A549 treated with CpdA at 1 μM for 4 hours (cell line): ENCODE measurements around the gene CSF1R. TPM values are rescaled to one million over a fixed set of nuclear protein-coding genes. Genes with fewer than 3 reads are reported as not detected.

Source experiments
- total RNA-seq: library from RNA; stranded (reverse); fragments of 200-300 nt; extraction: Qiagen RNA extraction; gene quantifications from 5 replicates; pipeline ENCODE4 v1.2.3, GENCODE V29; 2022; ENCODE audit warnings: low read depth

CSF1R gene
- total RNA-seq: 0.07 to 0.23 TPM (median 0.15 TPM) in 4 of 5 replicates, not detected in the other

DNA sequence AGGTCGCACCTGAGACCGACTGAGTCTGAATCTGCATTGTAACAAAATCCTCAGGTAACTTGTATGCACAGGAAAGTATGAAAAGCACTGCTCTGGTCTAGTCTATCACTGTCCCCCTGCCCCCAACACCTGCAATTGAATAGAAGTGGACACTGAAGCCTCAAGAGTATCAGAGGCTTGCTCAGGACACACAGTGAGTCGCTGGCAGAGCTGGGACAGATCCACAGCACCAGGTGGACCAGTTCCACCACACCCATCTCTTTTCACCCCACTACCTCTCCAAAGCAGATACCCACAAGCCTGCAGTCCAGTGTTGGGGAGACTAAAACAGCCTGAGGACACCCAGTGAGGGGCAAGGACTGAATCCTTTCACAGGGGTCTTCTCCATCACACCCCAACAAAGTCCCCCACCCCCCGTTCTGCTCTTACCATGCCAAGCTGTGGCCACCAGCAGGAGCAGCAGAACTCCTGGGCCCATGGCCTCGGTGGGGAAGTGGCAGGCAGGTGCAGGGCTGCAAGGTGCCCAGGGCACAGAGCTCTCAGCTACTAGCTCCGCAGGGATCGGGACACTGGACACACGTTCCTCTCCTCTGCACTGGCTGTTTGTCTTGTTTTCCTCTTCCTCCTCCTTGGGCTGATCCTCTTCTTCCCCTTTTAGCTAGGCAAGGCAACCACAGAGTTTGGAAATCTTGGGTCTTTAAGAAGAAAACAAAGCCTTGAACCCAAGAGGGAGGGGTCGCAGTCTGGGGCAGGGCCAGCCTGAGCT, at the start of gene CSF1R:
Gene CSF1R (minus strand): TSS at position 605 of the 766 bp plus-strand sequence. CDS start 127 bp downstream, at position 478.

Other genes with a start within 250 kb of the CSF1R start
- 0.08 to 0.26 TPM (median 0.12 TPM) in 5 replicates for gene PDE6A, start 141.8 kb downstream of the CSF1R start, total RNA-seq
- 20.2 to 27.5 TPM (median 25.6 TPM) in 5 replicates for gene SLC26A2, start 125.8 kb downstream of the CSF1R start, total RNA-seq
- 4.3 to 5.9 TPM (median 5.0 TPM) in 5 replicates for gene TIGD6, start 85.9 kb downstream of the CSF1R start, total RNA-seq
- 28.5 to 31.2 TPM (median 30.2 TPM) in 5 replicates for gene HMGXB3, start 85.8 kb downstream of the CSF1R start, total RNA-seq
- 0.08 to 0.34 TPM (median 0.18 TPM) in 5 replicates for gene PDGFRB, start 69.3 kb upstream of the CSF1R start, total RNA-seq
- gene CDX1, start 80.2 kb upstream of the CSF1R start, total RNA-seq: not detected in 5 replicates
- 0.01 to 0.07 TPM in 2 of 5 replicates, not detected in the others for gene SLC6A7, start 103.5 kb upstream of the CSF1R start, total RNA-seq
- gene CAMK2A, start 203.2 kb upstream of the CSF1R start, total RNA-seq: 0.87 to 1.4 TPM (median 1.1 TPM) in 5 replicates
- gene ARSI, start 216.4 kb upstream of the CSF1R start, total RNA-seq: 33.5 to 52.9 TPM (median 42.9 TPM) in 5 replicates